K562 (cell line): Measurements from ENCODE around the gene C1QC. TPM values are rescaled to one million over a fixed set of nuclear protein-coding genes. Genes with fewer than 3 reads are reported as not detected.
A peak's percentile ranks its signal among the peaks of the same experiment; 100 is the strongest.

Experiments used
- ATAC-seq: fragments of 200-7000 bp; cut with Tn5 transposase; 3 replicates; pipeline ENCODE4 v1.9.1; 2020; ENCODE audit warnings: moderate library complexity
- BruUV-seq: library from RNA; stranded (reverse); fragments of 400-500 nt; replicated peaks from 2 replicates; lab custom pipeline; 2021; lab: Mats Ljungman, UMichigan
- CTCF ChIA-PET: fragments of 300-600 bp; formaldehyde crosslinking; extraction: SDS; loops from one replicate; lab custom pipeline; 2021; ENCODE audit warnings: low intra/inter-chr PET ratio; lab: Yijun Ruan, JAX
- POLR2A ChIA-PET: fragments of 300-600, 350-650 bp; sonication (Branson Sonifier 250); formaldehyde crosslinking; extraction: SDS; loops from one replicate; lab custom pipeline; 2021; ENCODE audit warnings: antibody characterized with exemption, inconsistent platforms; lab: Yijun Ruan, JAX
- DNase-seq, 4 experiments: peaks; one replicate each; pipeline versions ENCODE4 v3.0.0 to v3.0.0-alpha.2; 2011 to 2018; ENCODE audit warnings: low spot score in 3 of 4, mixed read lengths in 3 of 4; ENCODE audit errors: extremely low read depth in 1 of 4
- FAIRE-seq: peaks from 2 replicates; lab custom pipeline; 2011; peaks lifted over from hg19 to GRCh38; lab: Jason Lieb, UNC
- H2AFZ ChIP-seq: 2 replicates; pipeline ENCODE4 v1.6.0; 2011; ENCODE audit warnings: low read depth, low read length, control low read depth, inconsistent platforms
- H3K27ac ChIP-seq: fragments of 200-600 bp; 3 replicates; pipeline ENCODE4 v1.8.0; 2011; ENCODE audit warnings: low read depth, mild to moderate bottlenecking, control low read depth, inconsistent platforms, low read length, moderate library complexity, mixed read lengths; ENCODE audit errors: extremely low read depth
- H3K27me3 ChIP-seq, 2 experiments: fragments of 300-600 bp in 1 of 2; 2 replicates in 1 of 2; 3 replicates in 1 of 2; pipeline versions ENCODE4 v1.6.0 to v1.8.0; 2011; ENCODE audit warnings: inconsistent platforms in 2 of 2, low read length in 2 of 2, mild to moderate bottlenecking in 1 of 2, mixed read lengths in 1 of 2, moderate library complexity in 1 of 2; ENCODE audit not compliant: control insufficient read depth in 2 of 2, insufficient read depth in 2 of 2
- H3K36me3 ChIP-seq: fragments of 300-600 bp; 3 replicates; pipeline ENCODE4 v1.8.0; 2011; ENCODE audit warnings: mild to moderate bottlenecking, low read length, inconsistent platforms; ENCODE audit not compliant: control insufficient read depth, insufficient read depth
- H3K4me1 ChIP-seq, 2 experiments: fragments of 200-600 bp in 1 of 2; replicated peaks in 1 of 2; 2 replicates in 1 of 2; 3 replicates in 1 of 2; pipeline versions ENCODE4 v1.5.1 to v1.8.0; 2011; ENCODE audit warnings: inconsistent platforms in 2 of 2, low read length in 2 of 2, mild to moderate bottlenecking in 1 of 2, mixed read lengths in 1 of 2, moderate library complexity in 1 of 2; ENCODE audit not compliant: control insufficient read depth in 2 of 2, insufficient read depth in 2 of 2
- H3K4me2 ChIP-seq: 2 replicates; pipeline ENCODE4 v1.6.1; 2011; ENCODE audit warnings: low read length, control low read depth, inconsistent platforms, mixed read lengths; ENCODE audit not compliant: insufficient read depth
- H3K4me3 ChIP-seq: fragments of 200-600 bp; sonication (generic), shearing (Covaris generic); 2 replicates; pipeline ENCODE4 v1.5.1; 2016; ENCODE audit warnings: control low read depth, inconsistent platforms
- H3K79me2 ChIP-seq: fragments of 200-600 bp; 3 replicates; pipeline ENCODE4 v1.8.0; 2011; ENCODE audit warnings: low read length, inconsistent platforms; ENCODE audit not compliant: control insufficient read depth, insufficient read depth
- H3K9ac ChIP-seq, 2 experiments: 2 replicates each; pipeline versions ENCODE4 v1.6.0 to v1.6.1; 2011; ENCODE audit warnings: low read depth in 2 of 2, low read length in 2 of 2, control low read depth in 1 of 2, inconsistent platforms in 1 of 2, mild to moderate bottlenecking in 1 of 2, mixed read lengths in 1 of 2; ENCODE audit not compliant: insufficient read depth in 1 of 2
- H3K9me1 ChIP-seq: one replicate; pipeline ENCODE4 v1.6.0; 2011; ENCODE audit warnings: inconsistent platforms, mild to moderate bottlenecking, low read length, moderate library complexity; ENCODE audit not compliant: control insufficient read depth, insufficient read depth
- H3K9me3 ChIP-seq: replicated peaks from 2 replicates; pipeline ENCODE4 v1.5.1; 2011; ENCODE audit warnings: low read depth, low read length, inconsistent platforms; ENCODE audit not compliant: control insufficient read depth, insufficient read depth
- H4K20me1 ChIP-seq: replicated peaks from 2 replicates; pipeline ENCODE4 v1.6.1; 2011; ENCODE audit warnings: low read length, inconsistent platforms, mixed read lengths; ENCODE audit not compliant: control insufficient read depth, insufficient read depth
- EGR1 ChIP-seq: fragments of 450-650 bp; conservative IDR thresholded peaks from 2 replicates; pipeline ENCODE4 v1.6.1; 2017; ENCODE audit warnings: mild to moderate bottlenecking
- POU5F1 ChIP-seq: fragments of 150-350 bp; IDR thresholded peaks from 2 replicates; pipeline ENCODE4 v1.6.1; 2014; ENCODE audit warnings: borderline replicate concordance, low read length, low read depth, mild to moderate bottlenecking; ENCODE audit not compliant: partially characterized antibody
- WGBS: fragments of 100-300 bp; shearing (Covaris generic); methylation state at CpG from one replicate; pipeline ENCODE4 v1.1.6; 2016; ENCODE audit warnings: low coverage, mixed read lengths; ENCODE audit not compliant: insufficient coverage; ENCODE audit errors: missing lambda C conversion rate; 5-methylcytosine and 5-hydroxymethylcytosine counted together
- in situ Hi-C: fragments of 300-500 bp; cut with MboI; formaldehyde crosslinking; loops from 4 replicates; pipeline ENCODE4 v1.15.0; 2018; ENCODE audit warnings: inconsistent platforms, mixed read lengths
- intact Hi-C: fragments of 100-400 bp; cut with micrococcal nuclease; formaldehyde crosslinking; loops from 2 replicates; pipeline ENCODE4 v1.14.2; 2022
- polyA plus RNA-seq, 8 experiments: library from polyadenylated mRNA; depleted of rRNA in 4 of 8; stranded (reverse) in 5 of 8; unstranded in 3 of 8; fragments of >200 nt; fragmentation: Nextera tagmentation in 2 of 8; fragmentation: Illumina TruSeq in 1 of 8; extraction: Ambion mirVana in 2 of 8; extraction: Trizol in 1 of 8; gene quantifications; 2 replicates each; pipeline versions ENCODE4 v1.2.1 to v1.2.3, GENCODE V29; 2011 to 2014; ENCODE audit warnings: inconsistent platforms in 1 of 8, missing spikeins in 1 of 8
- total RNA-seq, 7 experiments: library from RNA; depleted of rRNA in 6 of 7; stranded (reverse); fragments of >200 nt in 6 of 7; fragmentation: Illumina TruSeq in 2 of 7; extraction: Trizol in 2 of 7; gene quantifications; 2 replicates each; pipeline versions ENCODE4 v1.2.1 to v1.2.3, GENCODE V29; 2011 to 2021; ENCODE audit warnings: low replicate concordance in 1 of 7

The C1QC gene
- total and polyA plus RNA-seq, 9 of the 15 experiments (the other 6 are each of a cell fraction or from before 2014, with no cell fraction given), result 0.69 TPM; not detected in 8

DNA sequence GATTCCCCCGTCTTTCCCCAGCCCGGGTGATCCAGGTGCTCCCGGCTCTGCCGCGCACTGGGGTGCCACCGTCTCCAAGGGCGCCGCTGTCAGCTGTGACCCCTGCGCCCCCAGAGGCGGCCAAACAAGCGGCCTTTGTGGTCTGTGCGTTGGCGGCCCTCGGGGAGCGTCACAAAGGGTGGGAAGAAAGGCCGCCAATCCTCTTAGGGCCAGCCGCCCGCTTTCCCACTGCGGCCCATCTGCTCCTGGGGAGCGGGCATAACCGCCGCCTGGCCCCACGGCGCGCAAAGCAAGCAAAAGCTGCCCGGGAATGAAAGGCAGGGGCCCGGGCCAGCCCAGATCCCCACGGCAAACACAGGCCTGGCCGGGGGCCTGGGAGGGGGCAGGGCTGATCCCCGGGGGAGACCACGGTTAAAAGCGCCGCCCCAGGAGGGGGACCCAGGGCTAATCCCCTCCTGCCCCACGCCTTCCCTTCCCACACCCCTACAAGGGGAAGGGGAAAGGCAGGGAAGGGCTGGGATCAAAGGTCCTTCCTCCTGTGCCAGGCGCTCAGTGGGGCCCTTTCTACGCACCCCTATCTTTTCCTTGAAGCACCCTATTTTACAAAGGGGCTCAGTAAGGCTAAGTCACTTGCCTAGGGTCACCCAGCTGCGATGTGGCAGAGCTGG is 33.6 kb downstream of the C1QC start:
- in situ Hi-C loops, result no loop called here

More for the DNA sequence above, 33.6 kb downstream of the C1QC start:
- FAIRE-seq, result no peak
- H3K9ac ChIP-seq, result no peak overlapping the region
- TF ChIP-seq POU5F1 (no peak), EGR1 (0 out of 2 replicates have a peak, but pooled peaks have one; percentile 9)
- TF ChIP-seq, all 486 proteins: peak for 1
- Histone ChIP-seq H3K9me3 (no peaks in the 10 kb centered on the region; the same call in 1 of the 2 replicates), H3K36me3 (no peaks in the 10 kb centered on the region; the same call in 2 of the 3 replicates), H4K20me1 (no peaks in the 10 kb centered on the region; the same call in none of the 2 replicates), H3K9me1 (no peaks in the 10 kb centered on the region), H3K79me2 (no peaks in the 10 kb centered on the region), H3K4me2 (no peak overlapping the region), H3K4me1 (peaks cover 0 to 9% of the 10 kb centered on the region in 2 experiments; a peak in 1 of 5 replicates), H3K4me3 (no peak overlapping the region), H2AFZ (no peak overlapping the region), H3K27me3 (peaks cover 5 to 52% of the 10 kb centered on the region in 2 experiments; a peak in 4 of 5 replicates), H3K27ac (no peak overlapping the region)
- ATAC-seq (no peak), DNase-seq (no peak)
- intact Hi-C loops, result no loop called here
- 6% methylated on average over 30 of the region's 37 CpGs for WGBS
- CTCF ChIA-PET, result no interaction called here
- no TSS peak for BruUV-seq
- POLR2A ChIA-PET, result interaction anchor here (0.7 kb wide), 2 partner anchors 191 to 281 kb away, joined by 3 to 4 read pairs; no protein-coding TSS in a partner anchor
